ENCODE data around the gene OST4. TPM values are rescaled to one million over a fixed set of nuclear protein-coding genes. Genes with fewer than 3 reads are reported as not detected.

Gene OST4
- total and polyA plus RNA-seq, 10 of the 15 experiments (the other 5 are each of a cell fraction or from before 2014, with no cell fraction given): 270 to 1,543 (median 523) TPM

GRCh38 chr2:27027211-27027651 lies 44.2 kb downstream of the OST4 start:
- ChIA-PET SMC1A (ENCODE audit: uncharacterized antibody, unreplicated experiment) (no interaction called here), RAD21 (ENCODE audit: unreplicated experiment) (no interaction called here), POLR2A (interaction anchor here (0.5 kb wide), 1 partner anchor 11 kb away, joined by 5 read pairs; no protein-coding TSS in a partner anchor), CTCF (no interaction called here)
- in situ Hi-C loops (cut with MboI): no loop called here
- intact Hi-C loops (cut with micrococcal nuclease; ENCODE audit: unreplicated experiment): no loop called here
- no peak overlapping the region for H3K4me3 ChIP-seq
- H3K9ac ChIP-seq (ENCODE audit: control insufficient read depth, insufficient read depth, low read length): no peak overlapping the region
- no peaks in the 10 kb centered on the region for H3K27me3 ChIP-seq (replicated peaks in 1 of 2; ENCODE audit: control insufficient read depth in 2 of 2, insufficient read depth in 2 of 2, low read length in 1 of 2)
- H3K9me3 ChIP-seq (replicated peaks; ENCODE audit: control insufficient read depth, insufficient read depth, low read length): no peaks in the 10 kb centered on the region
- no TSS peak for BruUV-seq (replicated peaks)
- peaks cover 9% of the 10 kb centered on the region for H3K4me1 ChIP-seq (ENCODE audit: control insufficient read depth, insufficient read depth, low read length)
- FAIRE-seq (no peak), DNase-seq (ENCODE audit: low read depth, low spot score) (no peak), ATAC-seq (no peak)
- H3K36me3 ChIP-seq (ENCODE audit: control insufficient read depth in 2 of 2, insufficient read depth in 2 of 2, low read length in 1 of 2): peaks cover 0 to 9% of the 10 kb centered on the region in 2 experiments; a peak in 3 of 4 replicates
- H3K4me2 ChIP-seq (ENCODE audit: control insufficient read depth, insufficient read depth): no peak overlapping the region
- 95% methylated on average over 10 of the region's 10 CpGs for WGBS (ENCODE audit: insufficient coverage, insufficient replicate concordance, low lambda C conversion rate, missing lambda C conversion rate)
- peaks cover 7% of the 10 kb centered on the region for H3K79me2 ChIP-seq (ENCODE audit: control insufficient read depth, insufficient read depth, low read length)
- H2AFZ ChIP-seq (ENCODE audit: control insufficient read depth, low read depth, low read length): no peak overlapping the region
- TF ChIP-seq USF1 (IDR thresholded peaks at IDR 0.05; ENCODE audit: borderline replicate concordance, extremely low read length, insufficient read depth, low read depth, low read length) (no peak), MTA3 (IDR thresholded peaks at IDR 0.05; ENCODE audit: borderline replicate concordance, low read length) (no peak)
- H3K27ac ChIP-seq (ENCODE audit: control insufficient read depth, insufficient read depth): no peak overlapping the region
- H4K20me1 ChIP-seq (ENCODE audit: control insufficient read depth, insufficient read depth): no peaks in the 10 kb centered on the region

DNA sequence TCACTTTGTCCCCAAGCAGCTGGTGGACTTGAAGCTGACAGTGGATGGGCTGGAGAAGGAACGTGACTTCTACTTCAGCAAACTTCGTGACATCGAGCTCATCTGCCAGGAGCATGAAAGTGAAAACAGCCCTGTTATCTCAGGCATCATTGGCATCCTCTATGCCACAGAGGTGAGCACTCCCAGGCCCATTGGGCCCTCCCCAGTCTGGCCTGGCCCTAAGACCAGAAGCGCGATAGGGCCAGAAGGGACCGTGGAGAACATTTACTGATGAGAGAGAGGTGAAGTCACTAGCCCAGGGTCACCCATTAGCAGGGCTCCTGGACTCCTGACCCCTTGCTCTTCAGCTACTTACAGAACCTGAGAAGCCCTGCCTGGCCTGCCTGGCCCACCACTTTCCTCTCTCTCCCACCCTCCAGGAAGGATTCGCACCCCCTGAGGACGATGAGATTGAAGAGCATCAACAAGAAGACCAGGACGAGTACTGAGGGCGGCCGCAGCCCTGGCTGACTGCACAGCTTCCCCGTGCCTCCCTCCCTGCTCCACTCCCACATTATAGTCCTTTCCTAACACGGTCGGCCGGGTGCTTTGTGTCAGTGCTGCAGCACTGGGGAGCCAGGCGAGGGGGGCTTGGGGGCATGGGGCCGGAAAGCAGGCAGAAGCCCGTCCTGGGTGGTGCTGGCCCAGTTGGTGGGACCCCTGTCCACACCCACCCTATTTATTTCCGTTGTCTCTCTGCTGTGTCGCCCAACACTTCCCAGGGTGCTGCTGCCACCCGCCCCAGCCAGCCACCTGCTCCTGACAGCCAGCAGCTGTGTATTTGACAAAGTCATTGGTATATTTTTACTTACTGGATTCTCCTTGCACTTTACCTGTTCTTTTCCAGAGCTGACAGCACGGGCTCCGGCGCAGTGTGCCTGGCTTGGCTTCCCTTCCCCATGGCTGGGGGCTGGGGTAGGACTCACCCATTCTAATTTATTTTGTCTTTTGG lies 45.3 kb downstream of the OST4 start:
- Histone ChIP-seq H3K27ac (ENCODE audit: control insufficient read depth, insufficient read depth) (no peak overlapping the region), H2AFZ (ENCODE audit: control insufficient read depth, low read depth, low read length) (no peak overlapping the region), H3K4me3 (no peak overlapping the region), H3K4me1 (ENCODE audit: control insufficient read depth, insufficient read depth, low read length) (peaks cover 3% of the 10 kb centered on the region), H3K9ac (ENCODE audit: control insufficient read depth, insufficient read depth, low read length) (no peak overlapping the region), H3K79me2 (ENCODE audit: control insufficient read depth, insufficient read depth, low read length) (no peaks in the 10 kb centered on the region; the same call in none of the 2 replicates), H3K27me3 (replicated peaks in 1 of 2; ENCODE audit: control insufficient read depth in 2 of 2, insufficient read depth in 2 of 2, low read length in 1 of 2) (no peaks in the 10 kb centered on the region), H3K4me2 (ENCODE audit: control insufficient read depth, insufficient read depth) (no peak overlapping the region), H3K36me3 (ENCODE audit: control insufficient read depth in 2 of 2, insufficient read depth in 2 of 2, low read length in 1 of 2) (peaks cover 0 to 9% of the 10 kb centered on the region in 2 experiments; a peak in 3 of 4 replicates), H4K20me1 (ENCODE audit: control insufficient read depth, insufficient read depth) (no peaks in the 10 kb centered on the region), H3K9me3 (replicated peaks; ENCODE audit: control insufficient read depth, insufficient read depth, low read length) (no peaks in the 10 kb centered on the region)
- in situ Hi-C loops (cut with MboI): no loop called here
- 96% methylated on average over 22 of the region's 24 CpGs for WGBS (ENCODE audit: insufficient coverage, insufficient replicate concordance, low lambda C conversion rate, missing lambda C conversion rate)
- ATAC-seq (no peak), DNase-seq (ENCODE audit: low read depth, low spot score) (no peak), FAIRE-seq (no peak)
- SMC1A ChIA-PET (ENCODE audit: uncharacterized antibody, unreplicated experiment): interaction anchor here (0.9 kb wide), 1 partner anchor 9 kb away, joined by 3 read pairs; no protein-coding TSS in a partner anchor
- intact Hi-C loops (cut with micrococcal nuclease; ENCODE audit: unreplicated experiment): no loop called here
- POLR2A ChIA-PET: interaction anchor here (0.5 kb wide), 1 partner anchor 10 kb away, joined by 5 read pairs; no protein-coding TSS in a partner anchor
- CTCF ChIA-PET: interaction anchor here (1.2 kb wide), 1 partner anchor 45 kb away, joined by 3 read pairs; no protein-coding TSS in a partner anchor
- no TSS peak for BruUV-seq (replicated peaks)
- RAD21 ChIA-PET (ENCODE audit: unreplicated experiment): interaction anchor here (1.2 kb wide), 1 partner anchor 24 kb away, joined by 3 read pairs; no protein-coding TSS in a partner anchor
- TF ChIP-seq, protein P1, sequence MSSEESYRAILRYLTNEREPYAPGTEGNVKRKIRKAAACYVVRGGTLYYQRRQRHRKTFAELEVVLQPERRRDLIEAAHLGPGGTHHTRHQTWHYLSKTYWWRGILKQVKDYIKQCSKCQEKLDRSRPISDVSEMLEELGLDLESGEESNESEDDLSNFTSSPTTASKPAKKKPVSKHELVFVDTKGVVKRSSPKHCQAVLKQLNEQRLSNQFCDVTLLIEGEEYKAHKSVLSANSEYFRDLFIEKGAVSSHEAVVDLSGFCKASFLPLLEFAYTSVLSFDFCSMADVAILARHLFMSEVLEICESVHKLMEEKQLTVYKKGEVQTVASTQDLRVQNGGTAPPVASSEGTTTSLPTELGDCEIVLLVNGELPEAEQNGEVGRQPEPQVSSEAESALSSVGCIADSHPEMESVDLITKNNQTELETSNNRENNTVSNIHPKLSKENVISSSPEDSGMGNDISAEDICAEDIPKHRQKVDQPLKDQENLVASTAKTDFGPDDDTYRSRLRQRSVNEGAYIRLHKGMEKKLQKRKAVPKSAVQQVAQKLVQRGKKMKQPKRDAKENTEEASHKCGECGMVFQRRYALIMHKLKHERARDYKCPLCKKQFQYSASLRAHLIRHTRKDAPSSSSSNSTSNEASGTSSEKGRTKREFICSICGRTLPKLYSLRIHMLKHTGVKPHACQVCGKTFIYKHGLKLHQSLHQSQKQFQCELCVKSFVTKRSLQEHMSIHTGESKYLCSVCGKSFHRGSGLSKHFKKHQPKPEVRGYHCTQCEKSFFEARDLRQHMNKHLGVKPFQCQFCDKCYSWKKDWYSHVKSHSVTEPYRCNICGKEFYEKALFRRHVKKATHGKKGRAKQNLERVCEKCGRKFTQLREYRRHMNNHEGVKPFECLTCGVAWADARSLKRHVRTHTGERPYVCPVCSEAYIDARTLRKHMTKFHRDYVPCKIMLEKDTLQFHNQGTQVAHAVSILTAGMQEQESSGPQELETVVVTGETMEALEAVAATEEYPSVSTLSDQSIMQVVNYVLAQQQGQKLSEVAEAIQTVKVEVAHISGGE (CRISPR knock-in tag; IDR thresholded peaks at IDR 0.05): no peak
- TF ChIP-seq PKNOX1 (IDR thresholded peaks at IDR 0.05) (no peak), RB1 (IDR thresholded peaks at IDR 0.05; ENCODE audit: borderline replicate concordance) (no peak), WRNIP1 (IDR thresholded peaks at IDR 0.05; ENCODE audit: borderline replicate concordance, low read depth, low read length) (no peak), JUNB (IDR thresholded peaks at IDR 0.05) (no peak), ASH2L (IDR thresholded peaks at IDR 0.05; ENCODE audit: borderline replicate concordance, low read depth) (no peak), CHD4 (IDR thresholded peaks at IDR 0.05) (no peak)
